HG03457 (cell line): Measurements from ENCODE around the gene PTPRJ.
"Not testable (repeated sequence)": the region's sequence is repeated elsewhere in the genome, so short reads cannot be mapped to it uniquely, and the experiment has no call there.

Experiments used
- ATAC-seq: cut with Tn5 transposase; IDR thresholded peaks from one replicate; pipeline ENCODE4 v1.9.1; 2021; ENCODE audit warnings: moderate number of reproducible peaks; ENCODE audit not compliant: unreplicated experiment

Gene PTPRJ

DNA sequence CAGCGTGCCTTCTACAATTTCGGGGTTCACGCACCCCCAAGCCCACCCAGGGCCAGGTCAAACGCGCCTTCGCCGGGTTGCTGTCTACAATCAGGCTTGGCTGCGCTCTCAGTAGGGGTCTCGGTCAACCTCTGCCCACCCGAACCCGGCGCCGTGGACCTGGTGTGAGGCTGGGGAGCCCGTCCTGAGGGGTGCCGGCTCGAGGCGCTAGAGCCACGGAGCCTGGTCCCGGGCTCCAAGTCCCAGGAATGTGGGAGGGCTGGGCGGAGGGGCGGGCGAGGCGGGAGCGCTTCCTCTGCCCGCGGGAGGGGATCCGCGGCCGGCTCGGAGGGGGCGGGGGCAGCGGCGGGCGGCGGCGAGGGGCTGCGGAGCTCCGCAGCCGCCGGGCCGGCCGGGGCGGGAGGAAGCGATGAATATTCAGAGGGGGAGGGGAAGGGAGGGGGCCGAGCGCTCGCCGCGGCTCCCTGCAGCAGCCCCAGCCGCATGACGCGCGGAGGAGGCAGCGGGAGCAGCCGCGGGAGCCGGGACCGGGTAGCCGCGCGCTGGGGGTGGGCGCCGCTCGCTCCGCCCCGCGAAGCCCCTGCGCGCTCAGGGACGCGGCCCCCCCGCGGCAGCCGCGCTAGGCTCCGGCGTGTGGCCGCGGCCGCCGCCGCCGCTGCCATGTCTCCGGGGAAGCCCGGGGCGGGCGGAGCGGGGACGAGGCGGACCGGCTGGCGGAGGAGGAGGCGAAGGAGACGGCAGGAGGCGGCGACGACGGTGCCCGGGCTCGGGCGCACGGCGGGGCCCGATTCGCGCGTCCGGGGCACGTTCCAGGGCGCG, at the start of gene PTPRJ:
TSS of gene PTPRJ (plus strand) at position 472 of the 819 bp plus-strand sequence. CDS start 354 bp downstream, outside the sequence.
- peak; percentile 45 for ATAC-seq

DNA sequence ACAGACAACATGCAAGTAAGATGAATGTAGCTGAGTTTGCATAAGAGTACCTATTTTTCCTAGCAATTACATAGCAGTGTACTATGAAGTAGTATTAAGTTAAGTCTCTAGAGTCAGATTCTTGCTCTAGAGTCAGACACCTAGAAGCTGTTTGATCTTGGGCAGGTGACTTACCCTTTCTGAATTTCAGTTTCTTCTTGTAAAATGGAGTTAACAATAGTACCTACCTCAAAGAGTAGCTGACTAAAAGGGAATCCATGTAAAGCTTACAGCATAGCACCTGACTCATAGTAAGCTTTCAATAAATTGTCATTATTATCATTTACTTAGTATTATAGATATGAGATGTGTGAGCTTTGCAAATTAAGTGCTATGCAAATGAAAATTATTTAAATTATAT, 47.8 kb upstream of the PTPRJ start:
- no peak for ATAC-seq

DNA sequence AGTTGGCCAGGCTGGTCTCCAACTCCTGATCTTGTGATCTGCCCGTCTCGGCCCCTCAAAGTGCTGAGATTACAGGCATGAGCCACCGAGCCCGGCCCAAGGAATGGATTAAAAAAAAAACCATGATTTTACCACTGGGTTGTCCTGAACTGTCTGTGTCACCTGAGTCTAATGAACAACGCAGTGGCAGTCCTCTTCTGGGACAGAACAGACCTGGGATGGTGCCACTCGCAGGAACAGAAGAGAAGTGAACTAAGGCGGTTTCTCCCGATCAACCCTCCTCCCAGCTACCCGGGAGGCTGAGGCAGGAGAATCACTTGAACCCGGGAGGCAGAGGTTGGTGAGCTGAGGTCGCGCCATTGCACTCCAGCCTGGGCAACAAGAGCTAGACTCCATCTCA, 46.6 kb upstream of the PTPRJ start:
- not testable (repeated sequence) for ATAC-seq

DNA sequence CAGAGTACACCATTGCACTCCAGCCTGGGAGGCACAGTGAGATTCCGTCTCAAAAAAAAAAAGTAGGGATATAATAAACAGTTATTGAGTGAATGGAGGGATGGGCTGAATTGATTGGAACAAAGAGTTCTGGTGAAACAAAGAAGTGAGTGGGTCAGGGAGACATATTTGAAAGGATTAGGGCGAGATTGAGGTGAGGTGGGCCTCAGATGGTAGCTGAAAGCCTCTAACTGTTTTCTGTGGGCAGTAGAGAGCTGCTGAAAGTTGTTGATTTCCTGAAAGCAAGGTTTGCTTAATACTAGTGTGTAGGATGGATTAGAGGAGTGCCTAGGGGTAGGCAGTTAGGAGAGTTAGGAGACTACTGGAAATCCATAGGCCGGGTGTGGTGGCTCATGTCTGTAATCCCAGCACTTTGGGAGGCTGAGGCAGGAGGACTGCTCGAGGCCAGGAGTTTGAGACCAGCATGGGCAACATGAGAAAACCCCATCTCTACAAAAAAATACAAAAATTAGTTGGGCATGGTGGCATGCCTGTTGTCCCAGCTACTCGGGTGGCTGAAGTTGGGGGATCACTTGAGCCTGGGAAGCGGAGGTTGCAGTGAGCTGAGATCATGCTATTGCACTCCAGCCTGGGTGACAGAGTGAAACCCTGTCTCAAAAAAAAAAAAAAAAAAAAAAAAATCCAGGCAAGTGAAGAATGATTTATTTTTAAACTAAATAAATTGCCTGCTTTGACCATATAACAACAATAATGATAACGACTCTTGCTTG, 41.4 kb upstream of the PTPRJ start:
- ATAC-seq: no peak

DNA sequence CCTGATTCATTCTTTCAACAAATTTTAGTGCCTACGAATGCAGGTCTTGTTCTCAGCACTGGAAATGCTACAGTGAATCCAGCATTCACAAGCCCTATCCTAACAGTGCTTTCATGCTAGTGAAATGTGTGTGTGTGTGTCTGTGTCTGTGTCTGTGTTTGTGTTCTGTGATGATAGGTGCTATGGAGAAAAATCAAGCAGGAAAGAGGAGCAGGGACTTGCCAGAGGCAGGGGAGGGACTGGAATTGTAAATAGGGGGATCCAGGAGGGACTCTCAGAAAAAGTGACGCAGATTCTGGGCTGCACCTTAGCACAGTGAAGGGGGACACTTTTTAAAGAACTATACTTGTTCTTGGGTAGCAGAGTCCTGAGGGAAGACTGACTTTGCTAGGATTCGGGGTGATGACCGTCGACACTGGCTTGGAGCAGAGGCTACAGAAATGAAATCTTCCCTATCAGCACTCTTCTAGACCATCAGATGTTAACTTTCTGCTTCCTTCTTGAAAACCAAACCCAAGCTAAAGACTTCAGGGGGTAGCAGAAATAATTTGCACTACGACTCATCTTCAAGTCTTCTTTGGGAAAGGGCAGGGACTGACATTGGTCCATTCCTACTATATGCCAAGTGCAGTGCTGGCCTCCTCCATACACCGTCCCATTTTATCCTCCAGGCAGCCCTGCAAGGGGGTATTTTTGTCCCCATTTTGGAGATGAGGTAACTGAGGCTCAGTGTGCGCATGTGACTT, 39.3 kb upstream of the PTPRJ start:
- ATAC-seq: no peak

DNA sequence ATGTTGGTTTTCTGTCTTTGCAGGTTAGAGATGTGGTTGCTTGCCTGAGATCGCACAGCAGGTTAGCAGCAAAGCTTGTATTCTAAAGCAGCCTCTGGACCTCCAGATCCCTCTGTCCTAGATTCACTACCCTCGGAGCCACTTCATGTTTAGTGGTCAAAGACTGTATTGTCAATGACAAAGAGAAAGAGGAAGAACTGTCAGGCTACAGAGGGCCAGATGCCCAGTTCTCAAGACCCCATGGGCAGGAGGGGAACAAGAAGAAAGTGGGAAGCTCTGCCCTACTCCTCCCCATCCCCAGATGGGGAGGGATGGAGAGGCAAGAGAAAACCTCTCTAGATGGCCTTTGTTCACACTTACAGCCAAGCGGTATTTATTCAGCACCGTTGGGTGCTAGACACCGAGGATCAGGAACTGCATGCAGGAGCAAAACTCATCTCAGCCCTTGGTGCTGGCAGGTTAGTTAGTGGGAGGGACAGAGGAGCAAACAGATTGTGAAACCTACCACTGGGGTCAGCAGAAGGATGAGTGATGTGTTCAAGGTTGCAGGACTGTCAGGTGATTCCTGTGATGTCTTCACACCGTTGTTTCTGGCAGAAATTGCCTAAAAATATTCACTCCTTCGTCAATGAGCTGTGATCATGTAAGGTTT, 38.3 kb upstream of the PTPRJ start:
- ATAC-seq: no peak

DNA sequence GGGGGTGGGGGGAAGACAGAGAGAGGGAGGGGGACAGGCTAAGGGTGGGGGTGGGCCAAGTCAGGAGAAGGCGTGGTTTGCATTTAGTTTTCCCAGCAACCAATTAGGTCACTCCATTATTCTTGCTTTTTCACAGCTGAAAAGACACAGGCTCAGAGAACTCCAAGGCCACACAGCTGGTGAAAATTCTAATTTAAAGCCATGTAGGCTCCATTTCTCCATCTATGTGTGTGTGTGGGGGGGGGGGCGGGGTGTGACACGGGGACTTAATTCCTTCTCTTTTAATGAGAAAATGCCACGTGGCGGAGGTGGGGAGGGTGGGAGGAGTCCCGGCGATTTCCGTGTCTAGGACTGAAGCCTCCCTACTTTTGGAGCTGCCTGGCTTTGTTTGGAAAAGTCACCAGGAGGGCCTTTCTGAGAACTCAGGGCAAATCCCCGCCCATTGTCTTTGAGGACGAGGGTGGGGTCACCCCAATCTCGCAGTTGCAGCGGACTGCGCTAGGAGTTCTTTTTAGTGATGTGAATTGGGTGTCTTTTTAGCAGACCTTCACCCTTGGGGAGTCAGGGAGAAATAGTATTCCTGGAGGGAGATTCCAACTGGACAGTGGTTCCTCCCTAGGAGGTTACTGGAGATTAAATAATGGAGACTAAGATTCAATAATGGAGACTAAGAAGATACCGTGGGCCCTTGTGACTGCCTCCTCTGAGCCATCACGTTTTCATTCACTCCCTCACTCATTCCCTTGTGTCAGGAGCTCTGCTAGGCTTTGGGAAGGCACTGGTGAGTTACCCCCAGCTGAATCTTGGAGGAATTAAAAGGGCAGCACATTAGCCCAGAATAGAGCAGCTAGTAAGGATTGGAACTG, 36.4 kb upstream of the PTPRJ start:
- no peak for ATAC-seq

DNA sequence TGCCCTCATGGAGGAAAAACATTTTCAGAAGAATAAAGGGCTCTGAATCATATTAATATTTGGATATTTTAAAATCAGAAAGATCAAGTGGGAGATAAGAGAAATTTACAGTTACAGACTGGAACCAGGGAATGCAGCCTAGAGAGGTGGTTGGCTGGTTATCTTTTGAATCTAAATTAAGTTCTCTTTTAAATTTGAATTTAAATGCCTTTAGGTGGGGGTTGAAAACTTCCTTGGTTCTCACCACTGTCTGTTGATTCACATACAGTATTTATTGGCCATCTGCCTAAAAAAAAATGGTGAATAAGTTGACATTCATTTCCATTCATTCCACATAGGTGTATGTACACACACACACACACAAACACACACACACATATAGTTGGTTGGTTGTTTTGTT, 35.7 kb upstream of the PTPRJ start:
- ATAC-seq: no peak

DNA sequence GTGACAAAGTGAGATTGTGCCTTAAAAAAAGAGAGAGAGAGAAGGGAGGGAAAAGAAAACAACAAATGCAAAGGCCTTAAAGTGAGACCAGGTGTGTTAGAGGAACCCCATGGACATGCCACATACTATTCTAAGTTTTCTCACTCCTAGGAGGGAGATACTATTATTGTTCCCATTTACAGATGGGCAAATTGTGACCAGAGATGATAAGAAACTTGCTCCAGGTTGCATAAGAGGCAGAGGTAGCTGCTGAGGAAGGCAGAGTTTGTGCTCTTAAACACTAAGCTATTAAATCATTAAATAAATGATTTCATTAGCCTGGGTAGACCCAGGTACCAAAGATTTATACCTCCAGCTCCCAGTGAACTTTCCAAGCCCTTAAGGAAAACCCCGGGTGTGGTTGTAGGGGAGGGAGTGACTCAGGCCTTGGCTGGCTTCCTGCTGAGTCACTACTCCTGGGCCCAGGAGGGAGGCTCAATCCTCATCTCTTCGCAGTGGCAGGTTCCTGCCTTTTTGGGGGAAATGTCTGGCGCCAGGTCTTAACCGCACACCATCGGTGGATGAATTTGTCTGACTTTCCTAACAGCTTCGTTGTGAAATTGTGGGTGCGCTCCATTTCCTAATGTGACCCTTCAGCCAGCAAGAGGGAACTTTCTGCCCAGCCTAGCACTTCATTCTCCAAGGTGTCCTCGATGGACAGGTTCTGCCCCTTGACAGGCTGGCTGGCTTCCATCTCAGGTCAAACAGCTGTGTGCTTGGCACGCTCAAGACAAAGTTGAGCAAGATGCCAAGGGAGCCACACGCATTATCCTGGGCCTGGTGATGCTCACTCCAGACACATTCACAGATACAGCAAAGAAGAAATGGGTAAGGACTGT, 33.4 kb upstream of the PTPRJ start:
- no peak for ATAC-seq

DNA sequence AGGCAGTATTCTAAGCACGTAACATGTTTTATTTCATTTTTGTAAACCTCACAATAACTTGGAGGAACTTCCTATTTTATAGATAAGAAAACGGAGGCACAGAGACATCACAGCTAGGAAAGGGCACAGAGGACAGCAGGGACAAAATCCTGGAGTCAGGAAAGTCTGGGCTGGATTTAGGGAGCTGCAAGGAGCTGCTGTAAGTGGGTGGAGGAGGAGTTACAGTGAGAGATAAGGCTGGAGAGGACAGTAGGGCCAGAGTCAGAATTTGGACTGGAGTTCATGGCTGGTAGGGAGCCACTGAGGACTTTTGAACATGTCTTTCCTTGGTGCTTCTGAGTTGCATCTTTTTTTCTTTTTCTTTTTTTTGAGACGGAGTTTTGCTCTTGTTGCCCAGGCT, 32.2 kb upstream of the PTPRJ start:
- no peak for ATAC-seq

DNA sequence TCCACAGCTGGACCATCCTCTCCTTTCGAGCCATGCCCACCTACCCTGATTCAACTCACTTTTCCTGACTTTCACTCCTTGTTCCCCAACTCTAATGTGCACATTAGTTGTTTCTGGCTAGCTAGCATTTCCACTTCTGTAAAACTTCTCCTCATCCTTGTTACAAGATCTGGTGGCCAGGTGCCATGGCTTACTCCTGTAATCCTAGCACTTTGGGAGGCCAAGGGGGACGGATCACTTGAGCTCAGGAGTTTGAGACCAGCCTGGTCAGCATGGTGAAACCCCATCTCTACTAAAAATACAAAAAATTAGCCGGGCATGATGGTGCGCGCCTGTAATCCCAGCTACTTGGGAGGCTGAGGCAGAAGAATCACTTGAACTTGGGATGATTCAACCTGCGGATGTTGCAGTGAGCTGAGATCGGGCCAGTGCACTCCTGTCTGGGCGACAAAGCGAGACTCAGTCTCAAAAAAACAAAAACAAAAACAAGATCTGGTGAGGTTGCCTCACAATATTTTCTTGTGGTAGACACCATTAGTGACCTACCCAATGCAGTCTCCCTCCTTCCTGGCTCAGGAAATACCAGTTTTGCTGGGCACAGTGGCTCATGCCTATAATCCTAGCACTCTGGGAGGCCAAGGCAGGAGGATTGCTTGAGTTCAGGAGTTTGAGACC, 31.2 kb upstream of the PTPRJ start:
- ATAC-seq: not testable (repeated sequence)

DNA sequence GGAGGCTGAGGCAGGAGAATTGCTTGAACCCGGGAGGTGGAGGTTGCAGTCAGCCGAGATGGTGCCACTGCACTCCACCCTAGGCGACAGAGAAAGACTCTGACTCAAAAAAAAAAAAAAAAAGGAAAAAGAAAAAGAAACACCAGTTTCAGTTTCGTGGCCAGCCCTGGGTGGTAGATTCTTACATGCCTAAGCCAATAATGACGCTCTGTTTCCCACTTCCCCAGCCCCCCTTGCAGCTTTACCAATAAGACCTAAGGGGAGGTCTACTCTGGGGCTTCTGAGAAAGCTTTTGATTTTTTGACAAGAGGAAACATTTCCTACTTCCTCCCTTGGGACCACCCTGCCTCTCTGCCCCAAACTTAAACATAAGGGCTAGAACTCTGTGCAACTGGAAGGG, 30.0 kb upstream of the PTPRJ start:
- no peak for ATAC-seq

DNA sequence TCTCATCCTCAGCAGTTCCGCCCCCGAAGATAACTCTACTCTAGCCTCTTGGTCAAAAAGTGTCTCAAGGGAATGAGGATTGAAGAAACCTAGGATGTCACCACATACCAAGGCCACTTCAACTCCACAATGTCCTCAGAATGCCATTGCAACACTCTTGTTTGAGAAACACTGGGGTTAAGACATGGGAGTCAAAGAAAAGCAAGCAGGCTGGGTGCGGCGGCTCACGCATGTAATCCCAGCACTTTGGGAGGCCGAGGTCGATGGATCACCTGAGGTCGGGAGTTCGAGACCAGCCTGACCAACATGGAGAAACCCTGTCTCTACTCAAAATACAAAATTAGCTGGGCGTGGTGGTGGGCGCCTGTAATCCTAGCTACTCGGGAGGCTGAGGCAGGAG, 28.9 kb upstream of the PTPRJ start:
- ATAC-seq: not testable (repeated sequence)

DNA sequence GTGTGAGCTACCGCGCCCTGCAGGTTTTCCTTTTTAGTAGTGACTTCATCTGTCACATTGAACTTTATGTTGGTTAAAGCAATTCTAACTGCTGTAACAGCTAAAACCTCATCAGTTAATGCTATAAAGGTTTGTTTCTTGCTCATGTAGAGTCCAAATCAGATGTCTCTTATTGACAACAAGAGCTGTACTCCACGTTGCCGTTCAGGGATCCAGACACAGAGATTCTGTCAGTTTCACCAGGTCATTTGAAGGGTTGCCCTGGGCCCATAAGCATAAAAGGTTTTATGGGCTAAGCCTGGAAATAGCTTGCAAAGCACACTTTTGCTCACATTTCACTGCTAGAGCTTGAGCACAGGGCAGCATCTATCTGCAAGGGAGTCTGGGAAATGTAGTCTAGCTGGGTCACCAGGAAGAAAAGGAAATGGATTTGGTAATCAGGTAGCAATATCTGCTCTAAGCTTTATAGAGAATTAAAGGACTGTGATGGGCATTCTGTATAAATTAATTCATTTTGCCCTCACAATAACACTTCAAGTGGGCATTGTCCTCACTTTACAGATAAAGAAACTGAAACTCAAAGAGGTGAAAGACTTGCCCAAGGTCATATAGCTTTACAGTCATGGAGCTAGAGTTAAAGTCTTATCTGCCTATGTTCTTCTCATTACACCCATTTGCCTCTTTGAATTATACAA, 25.2 kb upstream of the PTPRJ start:
- no peak for ATAC-seq

DNA sequence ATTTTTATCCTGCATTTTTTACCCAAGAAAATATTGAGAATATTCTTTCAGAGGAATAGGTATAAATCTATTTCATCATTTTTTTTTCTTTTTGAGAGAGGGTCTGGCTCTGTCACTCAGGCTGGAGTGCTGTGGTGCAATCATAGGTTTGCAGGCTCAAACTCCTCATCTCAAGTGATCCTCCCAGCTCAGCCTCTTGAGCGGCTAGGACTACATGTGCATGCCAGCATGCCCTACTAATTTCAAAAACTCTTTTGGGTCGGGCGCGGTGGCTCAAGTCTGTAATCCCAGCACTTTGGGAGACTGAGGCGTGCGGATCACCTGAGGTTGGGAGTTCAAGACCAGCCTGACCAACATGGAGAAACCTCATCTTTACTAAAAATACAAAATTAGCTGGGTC, 20.3 kb upstream of the PTPRJ start:
- no peak for ATAC-seq

DNA sequence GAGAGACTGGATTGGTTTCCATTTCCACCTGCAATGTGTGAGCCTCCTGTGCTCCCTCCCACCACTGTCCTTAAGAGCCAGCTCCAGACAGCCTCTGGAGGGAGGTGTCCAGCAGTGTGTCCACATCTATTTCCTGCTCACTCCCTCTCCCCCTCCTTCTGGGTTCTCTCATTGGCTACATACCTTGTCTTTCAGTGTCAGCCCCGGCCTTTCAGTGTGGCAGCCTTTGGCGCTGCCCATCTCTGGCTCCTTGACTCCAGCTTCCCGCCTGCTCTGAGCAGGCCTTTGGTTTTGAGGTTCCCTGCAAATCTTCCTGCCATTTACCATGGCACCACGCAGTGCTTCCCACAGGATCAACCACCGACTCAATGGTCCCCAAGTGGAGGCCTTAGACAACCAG, 19.0 kb upstream of the PTPRJ start:
- no peak for ATAC-seq

DNA sequence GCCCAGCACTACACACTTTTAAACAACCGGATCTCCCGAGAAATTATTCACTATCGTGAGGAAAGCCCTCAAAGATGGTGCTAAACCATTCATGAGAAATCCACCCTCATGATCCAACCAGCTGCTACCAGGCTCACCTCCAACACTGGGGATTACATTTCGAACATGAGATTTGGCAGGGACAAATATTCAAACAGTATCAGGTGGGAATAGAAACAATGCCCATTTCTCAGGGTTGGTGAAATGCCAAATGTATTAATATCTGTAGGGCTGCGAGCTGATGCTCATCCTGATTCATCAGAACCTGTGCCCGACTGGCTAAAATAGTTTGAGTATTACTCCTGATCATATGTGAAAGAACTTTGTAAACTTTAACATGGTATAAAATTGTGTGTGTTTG, 15.8 kb upstream of the PTPRJ start:
- no peak for ATAC-seq
